Middle frontal gyrus (tissue), 1 donor: Measurements from ENCODE around the gene UBL7.

Experiments used
- DNase-seq: peaks from one replicate; pipeline ENCODE4 v3.0.0-alpha.2; 2015; ENCODE audit warnings: low spot score; ENCODE audit errors: extremely low spot score

Gene UBL7

GRCh38 chr15:74424901-74425528 lies 35.9 kb downstream of the UBL7 start:
- DNase-seq: no peak

GRCh38 chr15:74423431-74424257 lies 37.3 kb downstream of the UBL7 start:
- no peak for DNase-seq

GRCh38 chr15:74422652-74423430 lies 38.1 kb downstream of the UBL7 start:
- DNase-seq: no peak

GRCh38 chr15:74422265-74422651 lies 38.7 kb downstream of the UBL7 start:
- DNase-seq: no peak

GRCh38 chr15:74421302-74422245 lies 39.4 kb downstream of the UBL7 start:
- peak; percentile 66 for DNase-seq

- no peak for DNase-seq
These were observed 40.6 kb downstream of the UBL7 start for GRCh38 chr15:74420193-74420905.

GRCh38 chr15:74419432-74419831 lies 41.5 kb downstream of the UBL7 start:
- DNase-seq: no peak

GRCh38 chr15:74418575-74419338 lies 42.2 kb downstream of the UBL7 start:
- DNase-seq: no peak

- no peak for DNase-seq
These were observed 43.3 kb downstream of the UBL7 start for GRCh38 chr15:74417670-74418069.

GRCh38 chr15:74417225-74417624 lies 43.7 kb downstream of the UBL7 start:
- DNase-seq: no peak

GRCh38 chr15:74415966-74416916 lies 44.7 kb downstream of the UBL7 start:
- no peak for DNase-seq

- DNase-seq: no peak
These were observed 46.2 kb downstream of the UBL7 start for GRCh38 chr15:74414603-74415338.

- no peak for DNase-seq
These were observed 46.8 kb downstream of the UBL7 start for GRCh38 chr15:74414081-74414580.

- no peak for DNase-seq
These were observed 47.4 kb downstream of the UBL7 start for GRCh38 chr15:74413350-74414080.

GRCh38 chr15:74412159-74412558 lies 48.8 kb downstream of the UBL7 start:
- DNase-seq: no peak

GRCh38 chr15:74411686-74412085 lies 49.3 kb downstream of the UBL7 start:
- DNase-seq: no peak

- DNase-seq: no peak
These were observed 50.5 kb downstream of the UBL7 start for GRCh38 chr15:74410502-74410901.
